Measurements from ENCODE around the gene TRMT44.

TRMT44 gene

DNA sequence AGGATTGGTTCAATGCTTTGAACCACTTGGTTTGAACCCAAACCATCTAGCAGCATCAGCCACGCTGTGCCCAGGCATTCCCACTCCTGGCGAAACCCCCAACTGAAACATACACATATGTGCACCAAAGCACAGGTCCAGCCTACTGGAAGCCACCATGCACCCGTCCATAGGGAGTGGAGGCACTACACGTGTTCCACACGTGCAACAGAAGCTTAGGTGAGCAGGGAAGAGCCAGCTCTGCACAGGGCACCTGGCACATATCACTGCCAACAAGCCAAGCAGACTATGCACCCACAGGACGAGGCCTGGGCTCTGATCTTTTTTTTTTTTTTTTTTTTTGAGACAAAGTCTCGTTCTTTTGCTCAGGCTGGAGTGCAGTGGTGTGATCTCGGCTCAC is 73.4 kb downstream of the TRMT44 start:
- Histone ChIP-seq H3K27me3 (ENCODE audit: insufficient read depth, low read length) (no peaks in the 10 kb centered on the region), H3K27ac (ENCODE audit: low read depth, low read length) (no peak overlapping the region), H3K4me3 (ENCODE audit: low read depth, low read length) (no peak overlapping the region), H3K36me3 (ENCODE audit: insufficient read depth, low read length) (no peaks in the 10 kb centered on the region), H2AFZ (ENCODE audit: low read length, unreplicated experiment) (no peak overlapping the region), H3K79me2 (ENCODE audit: control insufficient read depth, insufficient read depth, low read length, unreplicated experiment) (no peaks in the 10 kb centered on the region), H3K4me1 (ENCODE audit: control insufficient read depth, insufficient read depth, low read length, unreplicated experiment) (peaks cover 33% of the 10 kb centered on the region)

DNA sequence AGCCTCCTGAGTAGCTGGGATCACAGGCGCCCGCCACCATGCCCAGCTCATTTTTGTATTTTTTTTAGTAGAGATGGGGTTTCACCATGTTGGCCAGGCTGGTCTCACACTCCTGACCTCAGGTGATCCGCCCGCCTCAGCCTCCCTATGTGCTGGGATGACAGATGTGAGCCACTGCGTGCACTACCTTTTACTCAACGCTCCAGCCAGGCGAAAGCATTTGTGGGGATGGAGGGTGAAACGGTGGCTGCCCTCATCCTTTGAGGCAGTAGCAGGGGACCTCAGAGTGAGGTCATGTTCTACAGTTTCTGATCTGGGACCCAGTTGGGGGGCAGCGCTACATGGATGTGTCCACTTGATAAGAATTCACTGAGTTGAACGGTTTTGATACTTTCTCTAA is 73.8 kb downstream of the TRMT44 start:
- no peak overlapping the region for H2AFZ ChIP-seq (ENCODE audit: low read length, unreplicated experiment)
- peaks cover 33% of the 10 kb centered on the region for H3K4me1 ChIP-seq (ENCODE audit: control insufficient read depth, insufficient read depth, low read length, unreplicated experiment)
- no peaks in the 10 kb centered on the region for H3K79me2 ChIP-seq (ENCODE audit: control insufficient read depth, insufficient read depth, low read length, unreplicated experiment)
- no peak overlapping the region for H3K4me3 ChIP-seq (ENCODE audit: low read depth, low read length)
- H3K27ac ChIP-seq (ENCODE audit: low read depth, low read length) = no peak overlapping the region
- no peaks in the 10 kb centered on the region for H3K27me3 ChIP-seq (ENCODE audit: insufficient read depth, low read length)
- H3K36me3 ChIP-seq (ENCODE audit: insufficient read depth, low read length) = no peaks in the 10 kb centered on the region

DNA sequence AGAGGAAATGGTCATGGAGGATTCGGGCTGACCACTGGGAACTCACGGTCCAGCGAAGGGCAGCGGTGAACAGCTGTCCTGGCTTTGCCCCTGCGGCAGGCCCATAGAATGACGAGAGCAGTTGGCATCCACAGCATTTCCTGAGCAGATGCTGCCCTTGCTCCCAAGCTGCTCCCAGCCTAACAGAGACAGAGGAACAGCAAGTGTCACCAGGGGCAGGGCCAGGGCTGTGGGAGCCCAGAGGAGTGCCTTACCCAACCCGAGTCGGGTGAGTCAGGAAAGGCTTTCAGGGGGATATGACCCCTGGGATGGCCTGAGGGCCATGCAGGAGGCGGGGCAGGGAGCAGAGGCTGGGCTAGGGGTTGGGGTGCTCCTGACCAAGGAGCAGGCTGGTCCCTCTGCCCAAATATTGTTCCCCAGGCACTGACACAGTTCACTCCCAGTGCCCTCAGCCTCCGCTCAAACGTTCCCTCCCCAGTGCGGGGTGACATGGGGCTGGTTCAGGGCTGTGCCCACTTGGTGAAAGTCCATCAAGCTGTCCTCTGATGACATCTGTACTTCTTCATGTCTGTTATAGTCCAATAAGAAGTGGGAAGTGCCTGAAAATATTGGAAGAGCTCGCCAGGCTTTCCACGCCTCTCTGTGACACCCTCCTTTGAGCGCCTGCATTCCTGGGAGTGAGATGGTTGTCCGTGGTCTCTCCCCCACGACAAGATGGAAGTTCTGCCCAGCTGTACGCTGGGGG is 74.9 kb downstream of the TRMT44 start:
- H3K79me2 ChIP-seq (ENCODE audit: control insufficient read depth, insufficient read depth, low read length, unreplicated experiment) = no peaks in the 10 kb centered on the region
- H3K36me3 ChIP-seq (ENCODE audit: insufficient read depth, low read length) = no peaks in the 10 kb centered on the region
- H3K4me1 ChIP-seq (ENCODE audit: control insufficient read depth, insufficient read depth, low read length, unreplicated experiment) = peaks cover 33% of the 10 kb centered on the region
- peak overlapping the region; percentile 58; the same call in 1 of the 2 replicates for H3K27ac ChIP-seq (ENCODE audit: low read depth, low read length)
- no peak overlapping the region for H2AFZ ChIP-seq (ENCODE audit: low read length, unreplicated experiment)
- no peaks in the 10 kb centered on the region for H3K27me3 ChIP-seq (ENCODE audit: insufficient read depth, low read length)
- no peak overlapping the region for H3K4me3 ChIP-seq (ENCODE audit: low read depth, low read length)

DNA sequence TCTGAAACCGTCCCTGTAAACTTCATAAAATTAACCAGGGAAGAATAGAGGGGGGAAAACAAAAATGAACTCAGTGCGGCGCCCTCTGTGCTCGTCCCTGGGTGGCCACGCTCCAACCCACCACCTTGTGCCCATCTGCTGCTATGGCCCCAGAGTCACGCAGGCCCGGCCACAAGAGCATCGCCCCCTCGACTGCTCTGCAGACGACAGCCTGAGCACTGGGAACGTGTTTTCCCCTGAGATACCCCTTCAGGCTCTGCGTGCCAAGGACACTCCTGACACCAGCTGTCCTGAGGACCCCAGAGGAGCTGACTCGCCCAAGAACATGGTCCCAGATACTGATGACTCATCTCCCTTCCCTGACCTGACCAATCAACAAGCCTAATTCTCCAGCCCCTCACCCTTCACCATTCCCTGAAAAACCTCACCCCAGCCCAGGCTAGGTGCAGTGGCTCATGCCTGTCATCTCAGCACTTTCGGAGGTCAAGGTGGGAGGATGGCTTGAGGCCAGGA is 75.5 kb downstream of the TRMT44 start:
- H3K4me3 ChIP-seq (ENCODE audit: low read depth, low read length) = no peak overlapping the region
- H3K36me3 ChIP-seq (ENCODE audit: insufficient read depth, low read length) = no peaks in the 10 kb centered on the region
- no peaks in the 10 kb centered on the region for H3K27me3 ChIP-seq (ENCODE audit: insufficient read depth, low read length)
- H3K27ac ChIP-seq (ENCODE audit: low read depth, low read length) = peak overlapping the region; percentile 58; the same call in 1 of the 2 replicates
- no peak overlapping the region for H2AFZ ChIP-seq (ENCODE audit: low read length, unreplicated experiment)
- H3K4me1 ChIP-seq (ENCODE audit: control insufficient read depth, insufficient read depth, low read length, unreplicated experiment) = peaks cover 33% of the 10 kb centered on the region
- no peaks in the 10 kb centered on the region for H3K79me2 ChIP-seq (ENCODE audit: control insufficient read depth, insufficient read depth, low read length, unreplicated experiment)

DNA sequence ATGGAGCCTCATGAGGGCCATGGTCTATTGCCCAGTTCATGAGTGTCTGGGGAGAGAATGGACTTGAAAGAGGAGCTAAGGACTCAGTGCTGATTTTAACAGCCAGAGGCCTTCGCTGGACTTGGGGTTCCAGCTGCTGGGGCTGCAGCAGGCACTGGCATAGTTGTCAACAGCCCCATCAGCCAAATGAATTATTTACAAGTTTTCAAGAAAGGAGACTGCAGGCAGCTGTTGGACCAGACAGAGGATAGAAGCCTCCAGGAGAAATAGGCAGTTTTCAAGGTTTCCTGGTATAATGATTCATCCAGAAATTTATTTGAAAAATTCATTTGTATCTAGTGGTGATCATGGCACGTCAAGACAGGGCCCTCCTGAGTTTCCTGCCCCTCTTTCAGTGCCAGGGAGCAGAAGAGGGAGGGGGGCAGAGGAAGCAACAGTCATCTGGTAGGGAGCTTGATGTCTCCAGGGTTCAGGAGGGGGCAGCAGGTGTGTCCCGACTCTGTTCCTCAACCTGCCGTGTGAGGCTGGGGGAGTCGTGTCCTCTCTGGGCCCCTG is 76.5 kb downstream of the TRMT44 start:
- H2AFZ ChIP-seq (ENCODE audit: low read length, unreplicated experiment) = no peak overlapping the region
- no peaks in the 10 kb centered on the region for H3K79me2 ChIP-seq (ENCODE audit: control insufficient read depth, insufficient read depth, low read length, unreplicated experiment)
- no peak overlapping the region for H3K27ac ChIP-seq (ENCODE audit: low read depth, low read length)
- no peak overlapping the region for H3K4me3 ChIP-seq (ENCODE audit: low read depth, low read length)
- peaks cover 33% of the 10 kb centered on the region for H3K4me1 ChIP-seq (ENCODE audit: control insufficient read depth, insufficient read depth, low read length, unreplicated experiment)
- H3K27me3 ChIP-seq (ENCODE audit: insufficient read depth, low read length) = no peaks in the 10 kb centered on the region
- no peaks in the 10 kb centered on the region for H3K36me3 ChIP-seq (ENCODE audit: insufficient read depth, low read length)

DNA sequence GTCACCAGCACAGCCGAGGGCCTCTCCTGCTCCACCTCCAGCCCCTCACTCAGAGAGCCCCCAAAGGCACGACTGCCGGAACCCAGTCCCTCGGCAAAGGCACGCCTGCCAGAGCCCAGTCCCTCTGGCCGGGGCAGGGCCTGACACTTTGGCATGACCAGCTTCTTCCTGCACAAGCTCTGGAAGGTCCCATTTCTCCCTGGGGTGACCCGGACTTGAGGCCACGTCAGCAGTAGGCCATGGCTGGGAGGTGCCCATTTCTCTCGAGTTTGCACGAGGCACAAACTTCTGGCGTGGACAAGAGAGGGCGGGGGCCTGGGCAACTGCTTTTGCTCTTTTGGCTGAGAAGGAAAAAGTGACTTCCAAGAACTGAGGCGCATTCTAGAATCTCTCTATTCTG is 77.4 kb downstream of the TRMT44 start:
- no peaks in the 10 kb centered on the region for H3K27me3 ChIP-seq (ENCODE audit: insufficient read depth, low read length)
- no peaks in the 10 kb centered on the region for H3K79me2 ChIP-seq (ENCODE audit: control insufficient read depth, insufficient read depth, low read length, unreplicated experiment)
- H3K36me3 ChIP-seq (ENCODE audit: insufficient read depth, low read length) = no peaks in the 10 kb centered on the region
- H2AFZ ChIP-seq (ENCODE audit: low read length, unreplicated experiment) = no peak overlapping the region
- no peak overlapping the region for H3K4me3 ChIP-seq (ENCODE audit: low read depth, low read length)
- peaks cover 33% of the 10 kb centered on the region for H3K4me1 ChIP-seq (ENCODE audit: control insufficient read depth, insufficient read depth, low read length, unreplicated experiment)
- no peak overlapping the region for H3K27ac ChIP-seq (ENCODE audit: low read depth, low read length)

DNA sequence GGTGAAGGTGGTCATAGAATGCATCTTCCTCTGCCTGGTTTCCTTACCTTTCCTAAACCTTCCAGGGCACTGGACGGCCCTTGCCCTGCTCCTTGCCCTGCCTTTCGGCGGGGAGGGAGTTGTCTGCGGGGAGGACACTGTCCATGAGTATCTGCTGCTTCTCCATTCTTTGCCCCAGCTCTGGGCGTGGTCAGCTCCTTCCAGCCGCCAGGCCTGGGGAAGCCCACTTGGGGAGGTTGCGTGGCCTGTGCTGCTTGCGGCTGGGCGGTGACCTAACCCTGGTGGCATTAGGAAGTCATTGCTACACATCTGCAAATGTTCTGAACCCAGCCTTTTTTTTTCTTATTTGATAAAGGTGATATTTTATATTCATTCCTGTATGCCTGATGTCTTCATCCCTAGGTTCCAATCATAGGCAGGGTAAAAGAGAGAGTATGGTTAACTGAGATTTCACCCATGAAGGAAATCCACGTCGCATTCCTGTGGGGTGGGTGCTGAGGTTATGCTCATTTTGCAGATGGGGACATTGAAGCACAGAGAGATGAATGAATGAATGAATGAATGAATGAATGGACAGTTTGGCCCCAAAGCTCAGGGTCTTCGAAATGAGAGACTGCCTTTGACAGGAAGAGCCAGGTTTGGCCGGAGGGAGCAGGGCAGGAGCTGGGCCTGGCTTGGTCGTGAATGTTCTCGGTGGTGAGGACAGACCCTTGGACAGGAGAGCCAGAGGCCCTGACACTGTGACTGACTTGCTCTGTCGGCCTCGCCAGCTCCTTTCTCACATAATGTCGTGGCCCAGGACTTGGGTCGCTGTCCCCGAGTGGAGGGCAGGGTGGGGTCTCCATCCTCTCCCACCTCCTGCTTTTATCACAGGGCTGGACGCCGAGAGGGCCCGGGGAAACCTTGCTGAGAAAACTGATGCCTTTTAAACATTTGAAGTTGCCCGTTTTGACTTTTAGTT is 81.9 kb downstream of the TRMT44 start:
- peaks cover 21% of the 10 kb centered on the region for H3K4me1 ChIP-seq (ENCODE audit: control insufficient read depth, insufficient read depth, low read length, unreplicated experiment)
- H3K27me3 ChIP-seq (ENCODE audit: insufficient read depth, low read length) = no peaks in the 10 kb centered on the region
- H3K27ac ChIP-seq (ENCODE audit: low read depth, low read length) = no peak overlapping the region
- no peaks in the 10 kb centered on the region for H3K36me3 ChIP-seq (ENCODE audit: insufficient read depth, low read length)
- H3K4me3 ChIP-seq (ENCODE audit: low read depth, low read length) = no peak overlapping the region
- no peaks in the 10 kb centered on the region for H3K79me2 ChIP-seq (ENCODE audit: control insufficient read depth, insufficient read depth, low read length, unreplicated experiment)
- H2AFZ ChIP-seq (ENCODE audit: low read length, unreplicated experiment) = no peak overlapping the region

DNA sequence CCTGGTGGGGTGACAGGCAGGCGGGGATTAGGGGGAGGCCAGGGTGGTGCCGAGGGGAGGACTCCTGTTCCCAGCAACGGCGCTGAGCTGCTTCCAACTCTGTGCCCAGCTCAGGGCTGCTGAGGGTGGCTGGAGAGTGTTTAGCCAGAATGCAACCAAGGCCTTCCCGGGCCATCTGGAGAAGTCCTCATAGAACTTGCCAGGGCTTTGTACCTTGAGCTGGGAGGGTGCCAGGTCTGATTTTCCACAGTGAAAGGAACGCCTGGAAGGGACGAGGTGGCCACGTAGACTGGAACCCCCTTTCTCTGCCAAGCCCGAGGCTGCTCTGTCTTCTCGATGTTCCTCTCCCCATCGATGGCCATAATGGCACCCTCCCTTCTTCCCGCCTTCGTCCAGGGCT is 82.6 kb downstream of the TRMT44 start:
- H3K4me1 ChIP-seq (ENCODE audit: control insufficient read depth, insufficient read depth, low read length, unreplicated experiment) = peaks cover 13% of the 10 kb centered on the region
- H3K27ac ChIP-seq (ENCODE audit: low read depth, low read length) = no peak overlapping the region
- H3K36me3 ChIP-seq (ENCODE audit: insufficient read depth, low read length) = no peaks in the 10 kb centered on the region
- H3K27me3 ChIP-seq (ENCODE audit: insufficient read depth, low read length) = no peaks in the 10 kb centered on the region
- no peak overlapping the region for H2AFZ ChIP-seq (ENCODE audit: low read length, unreplicated experiment)
- H3K4me3 ChIP-seq (ENCODE audit: low read depth, low read length) = no peak overlapping the region
- no peaks in the 10 kb centered on the region for H3K79me2 ChIP-seq (ENCODE audit: control insufficient read depth, insufficient read depth, low read length, unreplicated experiment)

DNA sequence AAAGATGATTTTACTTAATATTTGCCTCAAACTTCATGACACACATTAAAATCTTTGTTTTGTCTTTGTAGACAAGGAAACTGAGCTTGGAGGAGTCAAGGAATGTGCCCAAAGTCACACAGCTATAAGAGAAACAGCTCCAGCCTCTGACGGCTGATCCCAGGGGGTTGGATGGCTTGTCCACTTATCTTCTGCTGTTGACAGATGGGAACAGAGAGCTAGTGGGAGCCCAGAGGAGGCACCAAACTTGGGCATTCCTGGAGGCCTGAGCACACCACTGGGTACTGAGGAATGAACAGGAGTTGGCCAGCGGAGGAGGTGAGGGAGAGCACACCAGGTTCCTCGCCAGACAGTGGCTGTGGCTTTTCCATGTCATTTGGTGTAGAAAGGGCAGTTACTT is 83.2 kb downstream of the TRMT44 start:
- no peak overlapping the region for H2AFZ ChIP-seq (ENCODE audit: low read length, unreplicated experiment)
- H3K27ac ChIP-seq (ENCODE audit: low read depth, low read length) = no peak overlapping the region
- H3K27me3 ChIP-seq (ENCODE audit: insufficient read depth, low read length) = no peaks in the 10 kb centered on the region
- no peak overlapping the region for H3K4me3 ChIP-seq (ENCODE audit: low read depth, low read length)
- no peaks in the 10 kb centered on the region for H3K36me3 ChIP-seq (ENCODE audit: insufficient read depth, low read length)
- H3K79me2 ChIP-seq (ENCODE audit: control insufficient read depth, insufficient read depth, low read length, unreplicated experiment) = no peaks in the 10 kb centered on the region
- peaks cover 16% of the 10 kb centered on the region for H3K4me1 ChIP-seq (ENCODE audit: control insufficient read depth, insufficient read depth, low read length, unreplicated experiment)

DNA sequence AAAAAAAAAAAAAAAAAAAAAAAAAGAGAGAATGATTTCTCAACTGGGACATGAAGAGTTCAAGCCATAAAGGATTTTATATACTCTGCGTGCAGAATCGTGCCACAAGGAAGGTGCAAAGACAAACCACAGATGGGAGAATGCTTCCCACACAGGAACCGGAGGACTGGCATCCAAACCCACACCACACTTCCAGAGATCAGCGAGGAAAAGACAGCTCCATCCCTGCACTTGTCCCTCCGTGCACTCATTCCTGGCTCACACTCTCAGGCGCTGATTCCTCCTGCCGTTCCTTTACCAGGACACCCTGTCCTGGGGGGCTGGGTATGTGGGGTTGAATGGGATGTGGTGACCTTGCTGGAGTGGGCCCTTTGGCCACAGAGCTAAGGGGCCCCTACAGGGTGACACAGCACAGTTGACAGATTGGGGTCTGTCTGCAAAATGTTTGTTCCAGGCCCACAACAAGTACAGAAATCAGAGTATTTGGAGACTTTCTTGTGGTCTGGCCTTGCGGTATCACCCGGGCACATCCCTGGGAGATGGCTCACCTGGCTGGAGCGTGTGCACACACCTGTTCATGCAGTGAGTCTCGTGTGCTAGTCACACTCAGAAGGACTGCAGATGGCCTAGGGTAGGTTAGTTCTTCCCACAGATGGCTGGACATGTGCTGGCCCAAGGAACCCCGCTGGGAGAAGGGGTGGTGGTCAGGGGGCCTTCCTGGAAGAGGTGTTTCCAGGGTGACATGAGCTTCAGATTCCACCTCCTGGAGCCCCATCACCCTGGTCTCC is 84.2 kb downstream of the TRMT44 start:
- Histone ChIP-seq H3K4me1 (ENCODE audit: control insufficient read depth, insufficient read depth, low read length, unreplicated experiment) (peaks cover 16% of the 10 kb centered on the region), H3K4me3 (ENCODE audit: low read depth, low read length) (no peak overlapping the region), H2AFZ (ENCODE audit: low read length, unreplicated experiment) (no peak overlapping the region), H3K36me3 (ENCODE audit: insufficient read depth, low read length) (no peaks in the 10 kb centered on the region), H3K79me2 (ENCODE audit: control insufficient read depth, insufficient read depth, low read length, unreplicated experiment) (no peaks in the 10 kb centered on the region), H3K27me3 (ENCODE audit: insufficient read depth, low read length) (no peaks in the 10 kb centered on the region), H3K27ac (ENCODE audit: low read depth, low read length) (no peak overlapping the region)

Data from ACC112 (cell line).